Neuron (in vitro differentiated cells): ENCODE results near the gene DIS3L.
"Not testable (repeated sequence)": the region's sequence is repeated elsewhere in the genome, so short reads cannot be mapped to it uniquely, and the experiment has no call there.

Experiments
- H2AFZ ChIP-seq: one replicate; pipeline ENCODE4 v1.6.1; 2013; ENCODE audit warnings: low read depth, mild to moderate bottlenecking, inconsistent platforms, low read length, moderate library complexity
- H3K27me3 ChIP-seq: one replicate; pipeline ENCODE4 v1.6.1; 2013; ENCODE audit warnings: low read length; ENCODE audit not compliant: insufficient read depth
- H3K36me3 ChIP-seq: one replicate; pipeline ENCODE4 v1.6.1; 2013; ENCODE audit warnings: low read length; ENCODE audit not compliant: insufficient read depth
- H3K4me1 ChIP-seq: one replicate; pipeline ENCODE4 v1.6.1; 2013; ENCODE audit warnings: low read length; ENCODE audit not compliant: insufficient read depth
- H3K4me3 ChIP-seq: 2 replicates; pipeline ENCODE4 v1.5.1; 2013; ENCODE audit warnings: mild to moderate bottlenecking, low read length, moderate library complexity
- H3K9me3 ChIP-seq: one replicate; pipeline ENCODE4 v1.6.1; 2013; ENCODE audit warnings: low read length

DIS3L gene

DNA sequence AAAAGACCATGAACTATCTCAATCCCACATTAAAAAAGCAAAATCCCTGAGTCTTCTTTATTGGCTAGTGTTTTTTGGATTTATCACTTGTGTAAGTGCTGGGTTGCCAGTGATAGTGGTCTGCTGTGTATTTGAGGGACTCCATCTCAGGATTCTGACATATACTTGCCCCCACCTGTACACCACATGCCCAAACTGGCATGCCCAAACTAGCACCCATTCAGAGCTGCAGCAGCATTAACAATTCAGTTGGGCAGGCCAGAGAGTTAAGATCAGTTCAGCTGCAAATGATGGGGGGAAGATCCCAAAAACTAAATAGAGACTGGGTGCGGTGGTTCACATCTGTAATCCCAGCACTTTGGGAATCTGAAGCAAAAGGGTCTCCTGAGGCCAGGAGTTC lies 69.4 kb downstream of the DIS3L start:
- no peaks in the 10 kb centered on the region for H3K4me1 ChIP-seq
- no peaks in the 10 kb centered on the region for H3K27me3 ChIP-seq
- no peaks in the 10 kb centered on the region for H3K36me3 ChIP-seq
- H2AFZ ChIP-seq = no peak overlapping the region
- H3K4me3 ChIP-seq = no peak overlapping the region
- no peaks in the 10 kb centered on the region for H3K9me3 ChIP-seq

DNA sequence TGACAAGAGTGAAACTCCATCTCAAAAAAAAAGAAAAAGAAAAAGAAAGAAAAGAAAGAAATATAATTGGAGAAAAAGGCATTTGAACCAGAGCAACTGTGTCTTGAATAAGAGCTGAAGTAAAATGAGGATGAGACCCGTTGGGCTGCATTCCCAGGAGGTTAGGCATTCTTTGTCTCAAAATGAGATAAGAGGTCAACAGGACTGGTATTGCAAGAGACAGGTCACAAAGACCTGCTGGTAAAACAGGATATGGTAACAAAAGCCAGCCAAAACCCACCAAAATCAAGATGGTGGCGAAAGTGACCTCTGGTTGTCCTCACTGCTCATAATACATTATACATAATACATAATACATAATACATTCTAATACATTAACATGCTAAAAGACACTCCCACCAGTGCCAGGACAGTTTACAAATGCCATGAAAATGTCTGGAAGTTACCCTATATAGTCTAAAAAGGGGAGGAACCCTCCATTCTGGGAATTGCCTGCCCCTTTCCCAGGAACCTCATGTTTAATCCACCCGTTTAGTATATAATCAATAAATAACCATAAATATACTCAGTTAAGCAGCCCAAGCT lies 71.7 kb downstream of the DIS3L start:
- Histone ChIP-seq H3K4me1 (no peaks in the 10 kb centered on the region), H3K4me3 (no peak overlapping the region), H3K9me3 (no peaks in the 10 kb centered on the region), H3K27me3 (no peaks in the 10 kb centered on the region), H3K36me3 (no peaks in the 10 kb centered on the region), H2AFZ (no peak overlapping the region)

DNA sequence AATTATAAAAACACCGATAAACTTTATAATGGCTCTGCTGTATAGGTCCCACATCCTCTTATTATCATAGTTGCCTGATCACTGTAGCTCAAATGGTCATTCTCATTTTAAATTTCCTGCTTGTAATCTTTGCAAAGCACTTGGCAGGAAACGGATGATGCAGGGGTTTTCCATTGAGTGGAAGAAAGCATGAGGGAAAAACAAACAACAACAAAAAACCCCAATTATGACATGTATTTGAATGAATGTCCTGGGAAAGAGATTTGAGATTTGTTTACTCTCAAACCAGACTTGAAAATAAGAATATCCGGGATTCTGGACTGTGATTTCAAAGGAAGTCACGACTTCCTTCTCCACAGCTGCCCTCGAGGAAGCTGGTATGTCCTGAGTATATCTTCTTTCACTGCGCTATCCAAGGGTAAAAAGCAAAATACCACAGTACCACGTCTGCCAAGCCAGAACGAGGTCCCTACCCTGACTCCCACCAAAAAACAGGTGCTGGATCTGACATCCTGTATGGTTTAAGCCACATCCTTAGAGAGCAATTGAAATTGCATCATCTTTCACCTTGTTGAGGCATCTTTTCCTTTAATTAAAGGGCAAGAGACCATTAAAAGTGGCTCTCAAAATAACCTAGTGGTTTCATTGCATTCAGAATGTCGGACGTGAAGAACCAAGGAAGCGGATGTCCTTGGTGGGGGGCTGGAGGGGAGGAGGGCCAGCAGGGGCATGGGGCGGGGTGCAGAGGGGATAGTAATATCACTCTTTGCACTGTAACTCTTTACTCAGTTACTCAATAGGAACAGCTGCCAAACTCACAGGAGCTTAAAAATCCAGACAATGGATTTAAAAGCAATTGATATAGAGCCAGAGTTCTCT lies 76.6 kb downstream of the DIS3L start:
- Histone ChIP-seq H3K4me3 (no peak overlapping the region), H3K27me3 (no peaks in the 10 kb centered on the region), H3K4me1 (no peaks in the 10 kb centered on the region)

DNA sequence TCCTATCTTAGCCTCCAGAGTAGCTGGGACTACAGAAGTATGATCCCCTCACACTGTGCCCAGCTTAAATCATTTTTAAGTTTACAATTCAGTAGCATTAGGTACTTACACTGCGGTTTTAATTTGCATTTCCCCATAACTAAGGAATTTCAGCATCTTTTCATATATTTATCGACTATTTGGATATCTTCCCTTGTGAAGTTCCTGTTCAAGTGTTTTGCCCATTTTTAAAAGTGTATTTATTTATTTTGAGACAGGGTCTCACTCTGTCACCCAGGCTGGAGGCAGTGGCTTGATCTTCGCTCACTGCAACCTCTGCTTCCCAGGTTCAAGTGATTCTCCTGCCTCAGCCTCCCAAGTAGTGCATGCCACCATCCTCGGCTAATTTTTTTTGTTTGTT lies 80.8 kb downstream of the DIS3L start:
- Histone ChIP-seq H3K4me1 (no peaks in the 10 kb centered on the region), H3K9me3 (peaks cover 2% of the 10 kb centered on the region), H2AFZ (no peak overlapping the region), H3K27me3 (no peaks in the 10 kb centered on the region), H3K4me3 (no peak overlapping the region), H3K36me3 (no peaks in the 10 kb centered on the region)

More for the DNA sequence above, 76.6 kb downstream of the DIS3L start:
- Histone ChIP-seq H3K9me3 (peaks cover 2% of the 10 kb centered on the region), H3K36me3 (no peaks in the 10 kb centered on the region), H2AFZ (no peak overlapping the region)

DNA sequence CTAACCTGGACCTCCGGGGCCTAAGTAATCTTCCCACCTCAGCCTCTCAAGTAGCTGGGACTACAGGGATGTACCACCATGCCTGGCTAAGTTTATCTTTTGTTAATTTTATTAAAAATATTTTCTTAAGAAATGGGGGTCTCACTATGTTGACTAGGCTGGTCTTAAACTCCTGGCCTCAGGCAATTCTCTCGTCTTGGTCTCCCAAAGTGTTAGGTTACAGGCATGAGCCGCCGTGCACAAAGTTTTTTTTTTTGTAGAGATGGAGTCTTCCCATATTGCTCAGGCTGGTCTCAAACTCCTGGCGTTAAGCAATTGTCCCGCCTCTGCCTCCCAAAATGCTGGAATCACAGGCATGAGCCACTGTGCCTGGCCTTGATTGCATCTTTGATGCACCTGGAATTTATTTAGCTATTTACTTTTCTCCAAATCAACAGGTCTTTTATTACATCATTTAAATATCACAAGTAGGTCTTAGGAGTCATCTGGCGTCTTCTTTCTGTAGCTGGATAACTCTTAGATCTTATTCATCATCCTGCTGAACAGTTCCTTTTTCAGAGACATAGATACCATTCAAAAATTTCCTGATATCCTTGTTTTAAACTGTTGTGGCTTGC lies 85.6 kb downstream of the DIS3L start:
- Histone ChIP-seq H3K4me3 (no peak overlapping the region), H2AFZ (no peak overlapping the region), H3K27me3 (no peaks in the 10 kb centered on the region), H3K9me3 (no peaks in the 10 kb centered on the region), H3K36me3 (no peaks in the 10 kb centered on the region), H3K4me1 (no peaks in the 10 kb centered on the region)

DNA sequence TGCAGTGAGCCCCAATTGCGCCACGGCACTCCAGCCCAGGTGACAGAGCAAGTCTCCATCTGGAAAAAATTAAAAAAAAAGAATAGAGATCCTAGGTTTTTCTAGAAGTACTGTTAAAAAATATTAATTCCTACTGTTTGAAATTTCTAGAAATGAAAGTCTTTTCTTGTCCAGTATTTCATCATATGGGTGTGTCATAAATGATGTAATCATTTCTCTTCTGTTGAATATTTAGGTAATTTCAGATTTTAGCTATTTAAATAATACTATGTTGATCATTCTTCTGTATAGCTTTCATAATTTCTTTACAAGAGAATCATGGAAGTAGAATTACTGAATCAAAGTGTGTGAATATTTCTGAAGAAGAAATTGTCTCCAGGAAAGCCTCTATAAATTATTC lies 88.0 kb downstream of the DIS3L start:
- not testable (repeated sequence) for H3K9me3 ChIP-seq, H2AFZ ChIP-seq, H3K4me1 ChIP-seq, H3K36me3 ChIP-seq, H3K27me3 ChIP-seq, H3K4me3 ChIP-seq
